ENCODE data around the gene IRX4.
"Not testable (repeated sequence)": the region's sequence is repeated elsewhere in the genome, so short reads cannot be mapped to it uniquely, and the experiment has no call there.

IRX4 gene

DNA sequence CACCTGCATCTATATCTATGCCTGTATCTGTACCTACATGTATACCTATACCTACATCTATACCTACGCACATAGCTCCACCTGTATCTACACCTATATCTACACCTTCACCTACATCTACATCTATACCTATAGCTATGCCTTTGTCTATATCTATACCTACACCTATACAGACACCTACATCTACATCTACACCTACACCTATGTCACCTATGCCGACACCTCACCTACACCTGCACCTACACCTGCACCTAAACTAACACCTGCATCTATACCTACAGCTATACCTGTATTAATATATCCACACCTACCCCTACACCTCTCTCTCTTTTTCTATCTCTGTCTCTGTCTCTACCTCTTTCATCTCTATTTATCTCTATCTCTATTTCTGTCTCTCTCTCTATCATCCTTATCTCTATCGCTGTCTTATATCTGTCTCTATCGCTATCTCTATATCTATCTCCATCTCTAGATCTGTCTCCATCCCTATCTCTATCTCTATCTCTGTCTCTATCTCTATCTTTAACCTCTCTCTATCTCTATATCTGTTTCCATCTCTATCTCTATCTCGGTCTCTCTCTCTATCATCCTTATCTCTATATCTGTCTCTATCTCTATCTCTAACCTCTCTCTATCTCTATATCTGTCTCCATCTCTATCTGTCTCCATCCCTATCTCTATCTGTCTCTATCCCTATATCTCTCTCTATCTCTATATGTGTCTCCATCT lies 37.9 kb downstream of the IRX4 start:
- TF ChIP-seq, protein P1, sequence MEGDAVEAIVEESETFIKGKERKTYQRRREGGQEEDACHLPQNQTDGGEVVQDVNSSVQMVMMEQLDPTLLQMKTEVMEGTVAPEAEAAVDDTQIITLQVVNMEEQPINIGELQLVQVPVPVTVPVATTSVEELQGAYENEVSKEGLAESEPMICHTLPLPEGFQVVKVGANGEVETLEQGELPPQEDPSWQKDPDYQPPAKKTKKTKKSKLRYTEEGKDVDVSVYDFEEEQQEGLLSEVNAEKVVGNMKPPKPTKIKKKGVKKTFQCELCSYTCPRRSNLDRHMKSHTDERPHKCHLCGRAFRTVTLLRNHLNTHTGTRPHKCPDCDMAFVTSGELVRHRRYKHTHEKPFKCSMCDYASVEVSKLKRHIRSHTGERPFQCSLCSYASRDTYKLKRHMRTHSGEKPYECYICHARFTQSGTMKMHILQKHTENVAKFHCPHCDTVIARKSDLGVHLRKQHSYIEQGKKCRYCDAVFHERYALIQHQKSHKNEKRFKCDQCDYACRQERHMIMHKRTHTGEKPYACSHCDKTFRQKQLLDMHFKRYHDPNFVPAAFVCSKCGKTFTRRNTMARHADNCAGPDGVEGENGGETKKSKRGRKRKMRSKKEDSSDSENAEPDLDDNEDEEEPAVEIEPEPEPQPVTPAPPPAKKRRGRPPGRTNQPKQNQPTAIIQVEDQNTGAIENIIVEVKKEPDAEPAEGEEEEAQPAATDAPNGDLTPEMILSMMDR (IDR thresholded peaks at IDR 0.05; ENCODE audit: insufficient read depth, low read length, missing control alignments) = no peak
- CTCF ChIA-PET = no interaction called here
- POLR2A ChIA-PET = no interaction called here
- DNase-seq (ENCODE audit: low read depth, low spot score) = no peak
- no peak overlapping the region for H3K4me3 ChIP-seq (ENCODE audit: low read depth, low read length)

DNA sequence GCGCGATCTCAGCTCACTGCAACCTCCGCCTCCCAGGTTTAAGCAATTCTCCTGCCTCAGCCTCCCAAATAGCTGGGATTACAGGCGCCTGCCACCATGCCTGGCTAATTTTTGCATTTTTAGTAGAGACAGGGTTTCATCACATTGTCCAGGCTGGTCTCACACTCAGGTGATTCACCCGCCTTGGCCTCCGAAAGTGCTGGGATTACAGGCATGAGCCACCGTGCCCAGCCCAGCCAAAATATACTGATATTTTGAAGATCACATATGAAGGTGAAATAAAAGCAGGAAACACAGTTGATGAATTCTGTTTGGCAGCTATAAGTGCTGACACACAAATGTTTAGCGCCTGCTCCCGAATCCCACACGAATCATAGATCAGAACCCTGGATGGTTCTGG lies 39.0 kb downstream of the IRX4 start:
- H3K4me3 ChIP-seq (ENCODE audit: low read depth, low read length); DNase-seq (ENCODE audit: low read depth, low spot score); POLR2A ChIA-PET; CTCF ChIA-PET: not testable (repeated sequence)

DNA sequence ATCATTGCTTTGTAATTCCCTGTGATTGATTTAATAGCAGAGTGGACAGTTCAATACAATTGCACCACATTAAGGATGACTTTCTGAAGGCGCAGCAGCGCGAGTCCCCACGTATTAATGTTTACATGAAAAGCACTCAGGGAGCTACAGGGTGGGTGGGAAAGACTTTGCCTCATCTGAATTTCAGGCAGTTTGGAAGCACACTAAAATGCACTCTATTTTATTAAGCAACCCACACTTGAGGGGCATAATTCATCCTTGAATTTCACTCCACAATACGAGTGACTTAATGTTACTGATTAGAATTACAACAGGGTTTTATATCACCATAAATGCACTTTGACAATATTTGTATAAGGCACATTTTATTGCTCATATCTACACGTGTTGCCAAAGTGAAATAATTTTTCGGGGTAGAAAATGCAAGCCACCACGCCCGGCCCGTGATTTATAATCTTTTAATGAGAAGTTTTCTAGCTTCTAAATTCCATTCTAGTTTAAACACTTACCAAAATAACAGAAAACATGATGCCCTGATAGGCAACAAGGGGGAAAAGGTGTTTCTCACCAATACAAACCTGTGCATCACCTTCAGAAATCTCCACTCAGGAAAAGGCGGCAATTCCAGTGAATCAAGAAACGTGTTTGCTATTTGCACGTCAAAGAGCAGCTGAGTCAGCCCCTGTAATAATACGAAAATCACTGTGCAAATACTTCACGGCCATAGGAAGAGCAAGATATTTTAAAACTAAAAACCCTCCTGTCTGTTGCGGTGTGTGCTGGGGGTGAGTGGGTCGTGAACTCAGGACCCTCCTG lies 40.5 kb downstream of the IRX4 start:
- POLR2A ChIA-PET = no interaction called here
- no peak overlapping the region for H3K4me3 ChIP-seq (ENCODE audit: low read depth, low read length)
- DNase-seq (ENCODE audit: low read depth, low spot score) = no peak
- TF ChIP-seq, protein P1 (IDR thresholded peaks at IDR 0.05; ENCODE audit: insufficient read depth, low read length, missing control alignments) = no peak
- CTCF ChIA-PET = interaction anchor here (0.7 kb wide), 1 partner anchor 10 kb away, joined by 3 read pairs; no protein-coding TSS in a partner anchor

DNA sequence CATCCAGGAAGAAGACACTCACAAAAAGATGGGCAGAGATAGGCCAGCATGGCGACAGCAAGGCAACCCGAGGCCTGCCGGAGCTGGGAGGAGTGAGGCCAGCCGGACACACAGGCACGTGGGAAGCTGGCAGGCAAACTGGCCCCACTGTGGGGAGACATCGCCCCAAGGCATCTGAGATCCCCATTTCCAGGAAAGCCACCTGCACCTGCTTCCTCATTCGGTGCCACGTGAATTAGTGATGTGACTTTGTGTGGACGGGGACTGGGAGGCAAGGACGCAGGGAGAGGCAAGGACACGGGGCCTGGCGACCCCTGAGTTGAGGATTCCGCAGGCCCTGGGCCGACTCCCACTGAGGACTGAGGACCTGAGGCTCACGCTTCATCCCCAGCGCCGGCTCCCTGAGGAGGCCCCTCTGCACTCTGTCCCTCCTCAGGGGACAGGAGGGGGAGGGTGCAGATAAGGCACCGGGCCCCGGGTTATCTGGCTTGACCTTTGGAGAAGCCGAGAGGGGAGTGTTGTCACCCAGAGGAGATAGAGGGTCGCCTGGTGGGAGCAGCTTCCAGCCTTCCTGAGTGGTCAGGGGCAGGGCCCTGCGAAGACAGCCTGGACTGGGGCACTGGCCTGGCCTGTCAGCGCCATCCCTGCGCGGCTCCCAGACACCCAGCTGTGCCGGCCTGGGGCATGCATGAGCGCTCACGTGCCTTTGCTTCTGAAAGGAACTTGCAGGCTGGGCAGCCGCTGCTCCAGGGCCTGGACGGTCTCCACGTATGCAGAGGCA lies 41.8 kb downstream of the IRX4 start:
- TF ChIP-seq, protein P1 (IDR thresholded peaks at IDR 0.05; ENCODE audit: insufficient read depth, low read length, missing control alignments) = no peak
- no peak overlapping the region for H3K4me3 ChIP-seq (ENCODE audit: low read depth, low read length)
- DNase-seq (ENCODE audit: low read depth, low spot score) = no peak
- ChIA-PET CTCF (no interaction called here), POLR2A (no interaction called here)

DNA sequence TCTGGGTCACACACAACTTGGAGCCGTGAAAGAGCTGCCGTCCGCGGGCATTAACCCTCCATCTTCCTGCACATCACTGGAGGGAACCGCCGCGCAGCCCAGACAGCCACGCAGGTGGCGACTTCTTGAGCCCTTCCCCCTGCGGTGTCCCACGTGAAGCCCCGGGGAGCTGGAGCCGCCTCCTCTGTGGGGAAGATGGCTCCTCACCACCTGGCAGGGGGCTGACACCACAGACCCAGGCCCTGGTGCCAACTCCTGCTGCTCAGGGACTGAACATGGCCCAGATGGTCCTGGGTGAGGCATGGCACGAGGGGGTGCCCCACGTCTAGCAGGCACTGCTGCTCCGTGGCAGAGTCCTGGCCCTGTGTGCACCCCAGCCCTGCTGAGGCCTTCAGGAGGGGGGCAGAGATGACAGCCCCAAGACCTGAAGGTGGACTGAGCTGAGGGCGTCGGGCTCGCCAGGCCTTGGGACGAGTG lies 42.6 kb downstream of the IRX4 start:
- TF ChIP-seq, protein P1 (IDR thresholded peaks at IDR 0.05; ENCODE audit: insufficient read depth, low read length, missing control alignments) = no peak
- ChIA-PET CTCF (no interaction called here), POLR2A (no interaction called here)
- no peak for DNase-seq (ENCODE audit: low read depth, low spot score)
- no peak overlapping the region for H3K4me3 ChIP-seq (ENCODE audit: low read depth, low read length)

DNA sequence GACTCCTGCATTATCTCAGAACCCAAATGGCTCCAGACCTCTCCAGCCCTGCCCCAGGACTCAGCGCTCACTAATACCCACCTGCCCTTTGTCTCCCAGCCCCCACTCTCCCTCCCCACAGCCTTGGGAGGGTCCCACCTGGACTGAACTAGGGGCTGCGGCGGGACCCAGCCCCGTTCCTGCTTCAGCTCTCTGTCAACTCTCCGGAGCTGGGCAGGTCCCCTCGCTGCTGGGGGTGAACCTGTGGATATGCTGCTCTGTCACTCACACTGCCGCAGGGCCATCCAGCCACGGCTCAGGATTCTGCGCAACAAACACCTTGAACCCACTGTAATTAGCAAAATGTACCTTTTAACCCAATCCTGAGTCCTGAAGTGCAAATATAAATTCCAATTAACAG lies 44.7 kb downstream of the IRX4 start:
- no peak overlapping the region for H3K4me3 ChIP-seq (ENCODE audit: low read depth, low read length)
- CTCF ChIA-PET = no interaction called here
- TF ChIP-seq, protein P1 (IDR thresholded peaks at IDR 0.05; ENCODE audit: insufficient read depth, low read length, missing control alignments) = no peak
- no peak for DNase-seq (ENCODE audit: low read depth, low spot score)
- POLR2A ChIA-PET = no interaction called here
